WTC11 (cell line): ENCODE measurements around the gene TTC7B. TPM values are rescaled to one million over a fixed set of nuclear protein-coding genes. Genes with fewer than 3 reads are reported as not detected.

Experiments
- ATAC-seq: fragments of 200-7000 bp; cut with Tn5 transposase; 2 replicates; pipeline ENCODE4 v1.10.0; 2021; ENCODE audit warnings: mild to moderate bottlenecking, moderate library complexity
- CTCF ChIA-PET: fragments of 300-600 bp; sonication (Branson Sonifier 250); formaldehyde crosslinking; loops from one replicate; lab custom pipeline; 2021; ENCODE audit warnings: antibody characterized with exemption; lab: Charles Lee
- POLR2A ChIA-PET: fragments of 350-600 bp; sonication (Branson Sonifier 250); formaldehyde crosslinking; loops from one replicate; lab custom pipeline; 2021; ENCODE audit warnings: antibody characterized with exemption; lab: Charles Lee
- DNase-seq: peaks from one replicate; pipeline ENCODE4 v3.0.0; 2021; ENCODE audit warnings: low spot score
- H3K27ac Mint-ChIP-seq: 2 replicates; pipeline ENCODE4 v1.8.0; 2021; ENCODE audit warnings: mixed read lengths
- H3K27me3 Mint-ChIP-seq: 2 replicates; pipeline ENCODE4 v1.8.0; 2021; ENCODE audit warnings: low read depth, mild to moderate bottlenecking, moderate library complexity, mixed read lengths
- H3K36me3 Mint-ChIP-seq: 2 replicates; pipeline ENCODE4 v1.8.0; 2021; ENCODE audit warnings: mixed read lengths
- H3K4me1 Mint-ChIP-seq: 2 replicates; pipeline ENCODE4 v1.8.0; 2022; ENCODE audit warnings: mixed read lengths
- H3K4me3 Mint-ChIP-seq: 2 replicates; pipeline ENCODE4 v1.8.0; 2021; ENCODE audit warnings: mild to moderate bottlenecking, moderate library complexity, mixed read lengths
- H3K9me3 Mint-ChIP-seq: 2 replicates; pipeline ENCODE4 v1.8.0; 2021; ENCODE audit warnings: mixed read lengths
- ARID4B ChIP-seq: sonication (generic); formaldehyde crosslinking; IDR thresholded peaks from 2 replicates; pipeline ENCODE4 v1.8.0; 2023; ENCODE audit warnings: missing genetic modification reagents, mild to moderate bottlenecking, borderline replicate concordance
- ATF6 ChIP-seq: sonication (generic); formaldehyde crosslinking; IDR thresholded peaks from 2 replicates; pipeline ENCODE4 v1.8.1; 2023; ENCODE audit warnings: mild to moderate bottlenecking, missing genetic modification reagents
- E2F1 ChIP-seq: sonication (generic); formaldehyde crosslinking; IDR thresholded peaks from 2 replicates; pipeline ENCODE4 v1.8.0; 2022; ENCODE audit warnings: mild to moderate bottlenecking, missing genetic modification reagents
- MYBL2 ChIP-seq: sonication (generic); formaldehyde crosslinking; IDR thresholded peaks from 2 replicates; pipeline ENCODE4 v1.8.1; 2023; ENCODE audit warnings: mild to moderate bottlenecking, moderate library complexity, missing genetic modification reagents
- TEAD1 ChIP-seq: sonication (generic); formaldehyde crosslinking; IDR thresholded peaks from 2 replicates; pipeline ENCODE4 v1.8.0; 2022; ENCODE audit warnings: mild to moderate bottlenecking, missing genetic modification reagents
- USF2 ChIP-seq: sonication (generic); formaldehyde crosslinking; IDR thresholded peaks from 2 replicates; pipeline ENCODE4 v1.8.1; 2023; ENCODE audit warnings: mild to moderate bottlenecking, missing genetic modification reagents, moderate library complexity
- ZMAT4 ChIP-seq: fragments of 250-450 bp; sonication (Bioruptor Pico); IDR thresholded peaks from 2 replicates; pipeline ENCODE4 v1.9.0; 2021; ENCODE audit warnings: mild to moderate bottlenecking
- ZNF317 ChIP-seq: sonication (generic); formaldehyde crosslinking; IDR thresholded peaks from 2 replicates; pipeline ENCODE4 v1.8.1; 2023; ENCODE audit warnings: low read depth, mild to moderate bottlenecking, moderate library complexity, missing genetic modification reagents, borderline replicate concordance
- ZNF396 ChIP-seq: fragments of 250-450 bp; sonication (Bioruptor Pico); IDR thresholded peaks from 2 replicates; pipeline ENCODE4 v1.8.0; 2021; ENCODE audit warnings: mild to moderate bottlenecking, moderate library complexity, borderline replicate concordance
- total RNA-seq: library from RNA; stranded (reverse); gene quantifications from 3 replicates; pipeline ENCODE4 v1.2.3, GENCODE V29; 2021

The TTC7B gene
- total RNA-seq, 1 experiment from 2014 or later: 27.6 TPM

- no peak for TF ChIP-seq ARID4B (CRISPR knock-in tag)
Measured at GRCh38 chr14:90539996-90540395, 276.2 kb downstream of the TTC7B start (continued).

GRCh38 chr14:90539496-90539775 lies 276.8 kb downstream of the TTC7B start:
- H3K27ac Mint-ChIP-seq: peak overlapping the region; percentile 78; the same call in 1 of the 2 replicates
- CTCF ChIA-PET: no interaction called here
- H3K36me3 Mint-ChIP-seq: no peaks in the 10 kb centered on the region
- no peaks in the 10 kb centered on the region for H3K9me3 Mint-ChIP-seq
- no peak for ATAC-seq
- POLR2A ChIA-PET: no interaction called here
- H3K4me1 Mint-ChIP-seq: peaks cover 11% of the 10 kb centered on the region
- TF ChIP-seq ZMAT4 (CRISPR knock-in tag) (no peak), MYBL2 (CRISPR knock-in tag) (no peak), ATF6 (no peak), ZNF317 (CRISPR knock-in tag) (no peak), TEAD1 (CRISPR knock-in tag) (no peak), ARID4B (CRISPR knock-in tag) (no peak), E2F1 (CRISPR knock-in tag) (no peak)
- no peak for DNase-seq
- H3K27me3 Mint-ChIP-seq: no peaks in the 10 kb centered on the region; the same call in 1 of the 2 replicates
- H3K4me3 Mint-ChIP-seq: no peak overlapping the region

GRCh38 chr14:90538716-90539495 lies 277.3 kb downstream of the TTC7B start:
- H3K4me3 Mint-ChIP-seq: no peak overlapping the region
- no peaks in the 10 kb centered on the region for H3K36me3 Mint-ChIP-seq
- ATAC-seq (no peak), DNase-seq (no peak)
- no peak overlapping the region for H3K27ac Mint-ChIP-seq
- H3K4me1 Mint-ChIP-seq: peaks cover 16% of the 10 kb centered on the region
- CTCF ChIA-PET: no interaction called here
- H3K9me3 Mint-ChIP-seq: no peaks in the 10 kb centered on the region
- POLR2A ChIA-PET: no interaction called here
- TF ChIP-seq USF2 (CRISPR knock-in tag) (0 out of 2 replicates have a peak, but pooled peaks have one; percentile 27), ZNF396 (no peak)
- TF ChIP-seq, all 79 proteins: peak for 1
- no peaks in the 10 kb centered on the region; the same call in 1 of the 2 replicates for H3K27me3 Mint-ChIP-seq
